HEK293 (cell line): ENCODE data around the gene EFHC1.

Experiments
- CTCF ChIA-PET: fragments of 350-600 bp; formaldehyde crosslinking; extraction: SDS; loops from one replicate; lab custom pipeline; 2021; ENCODE audit warnings: antibody characterized with exemption; lab: Yijun Ruan, JAX
- POLR2A ChIA-PET: fragments of 300-600 bp; formaldehyde crosslinking; extraction: SDS; loops from one replicate; lab custom pipeline; 2020; ENCODE audit warnings: antibody characterized with exemption, inconsistent platforms; lab: Yijun Ruan, JAX
- H3K27ac ChIP-seq: fragments of 200-500 bp; sonication (Bioruptor generic); 2 replicates; pipeline ENCODE4 v1.5.1; 2014; ENCODE audit warnings: low read depth, low read length, control low read depth, inconsistent platforms; ENCODE audit errors: extremely low read depth
- H3K36me3 ChIP-seq, 2 experiments: fragments of 200-500 bp in 1 of 2; sonication (Bioruptor generic) in 1 of 2; 1 replicate in 1 of 2; 2 replicates in 1 of 2; pipeline ENCODE4 v1.5.1; 2014 to 2017; ENCODE audit warnings: inconsistent platforms in 2 of 2, low read length in 2 of 2; ENCODE audit not compliant: control insufficient read depth in 2 of 2, insufficient read depth in 1 of 2
- H3K4me1 ChIP-seq: fragments of 200-500 bp; sonication (Bioruptor generic); 2 replicates; pipeline ENCODE4 v1.5.1; 2014; ENCODE audit warnings: mild to moderate bottlenecking, low read length, inconsistent platforms; ENCODE audit not compliant: control insufficient read depth, insufficient read depth
- H3K4me3 ChIP-seq: 2 replicates; pipeline ENCODE4 v1.5.1; 2011; ENCODE audit warnings: low read depth, mild to moderate bottlenecking, control low read depth, low read length, moderate library complexity
- H3K9me3 ChIP-seq: fragments of 200-500 bp; sonication (Bioruptor generic); 2 replicates; pipeline ENCODE4 v1.5.1; 2014; ENCODE audit warnings: low read depth, low read length, inconsistent platforms; ENCODE audit not compliant: control insufficient read depth, insufficient read depth
- GFI1B ChIP-seq: fragments of 450-650 bp; formaldehyde crosslinking; IDR thresholded peaks from 2 replicates; pipeline ENCODE4 v1.5.1; 2016; ENCODE audit warnings: missing biosample characterization, missing genetic modification characterization
- GLI4 ChIP-seq: fragments of 450-650 bp; formaldehyde crosslinking; IDR thresholded peaks from 2 replicates; pipeline ENCODE4 v1.5.1; 2016; ENCODE audit warnings: missing biosample characterization, missing genetic modification characterization
- OVOL3 ChIP-seq: fragments of 450-650 bp; formaldehyde crosslinking; IDR thresholded peaks from 2 replicates; pipeline ENCODE4 v1.5.1; 2016; ENCODE audit warnings: missing biosample characterization, missing genetic modification characterization
- PRDM10 ChIP-seq: fragments of 450-650 bp; formaldehyde crosslinking; IDR thresholded peaks from 2 replicates; pipeline ENCODE4 v1.5.1; 2016; ENCODE audit warnings: missing biosample characterization, missing genetic modification characterization
- PRDM6 ChIP-seq: fragments of 450-650 bp; formaldehyde crosslinking; IDR thresholded peaks from 2 replicates; pipeline ENCODE4 v1.5.1; 2017; ENCODE audit warnings: missing biosample characterization, missing genetic modification characterization
- RBAK ChIP-seq: fragments of 450-650 bp; formaldehyde crosslinking; IDR thresholded peaks from 2 replicates; pipeline ENCODE4 v1.5.1; 2016; ENCODE audit warnings: missing biosample characterization, missing genetic modification characterization
- SCRT2 ChIP-seq: fragments of 450-650 bp; formaldehyde crosslinking; IDR thresholded peaks from 2 replicates; pipeline ENCODE4 v1.5.1; 2016; ENCODE audit warnings: missing biosample characterization, missing genetic modification characterization
- TRIM28 ChIP-seq: IDR thresholded peaks from 2 replicates; pipeline ENCODE4 v1.6.1; 2011; ENCODE audit warnings: low read length, control low read depth, borderline replicate concordance
- ZBTB20 ChIP-seq: fragments of 450-650 bp; formaldehyde crosslinking; IDR thresholded peaks from 2 replicates; pipeline ENCODE4 v1.5.1; 2016; ENCODE audit warnings: missing biosample characterization, missing genetic modification characterization
- ZNF112 ChIP-seq: fragments of 450-650 bp; formaldehyde crosslinking; IDR thresholded peaks from 2 replicates; pipeline ENCODE4 v1.5.0; 2017; ENCODE audit warnings: missing biosample characterization, missing genetic modification characterization
- ZNF133 ChIP-seq: fragments of 450-650 bp; formaldehyde crosslinking; IDR thresholded peaks from 2 replicates; pipeline ENCODE4 v1.5.1; 2016; ENCODE audit warnings: missing biosample characterization, missing genetic modification characterization
- ZNF140 ChIP-seq: fragments of 450-650 bp; formaldehyde crosslinking; IDR thresholded peaks from 2 replicates; pipeline ENCODE4 v1.5.1; 2016; ENCODE audit warnings: missing biosample characterization, missing genetic modification characterization
- ZNF214 ChIP-seq: fragments of 450-650 bp; formaldehyde crosslinking; IDR thresholded peaks from 2 replicates; pipeline ENCODE4 v1.5.1; 2017; ENCODE audit warnings: missing biosample characterization, mild to moderate bottlenecking, missing genetic modification characterization, borderline replicate concordance
- ZNF23 ChIP-seq: fragments of 450-650 bp; formaldehyde crosslinking; IDR thresholded peaks from 2 replicates; pipeline ENCODE4 v1.5.1; 2016; ENCODE audit warnings: missing biosample characterization, missing genetic modification characterization, borderline replicate concordance
- ZNF354C ChIP-seq: fragments of 450-650 bp; formaldehyde crosslinking; IDR thresholded peaks from 2 replicates; pipeline ENCODE4 v1.5.1; 2016; ENCODE audit warnings: missing biosample characterization, missing genetic modification characterization, low read depth, borderline replicate concordance
- ZNF530 ChIP-seq: fragments of 450-650 bp; formaldehyde crosslinking; IDR thresholded peaks from 2 replicates; pipeline ENCODE4 v1.5.1; 2016; ENCODE audit warnings: low read depth, missing biosample characterization, missing genetic modification characterization
- ZNF596 ChIP-seq: fragments of 450-650 bp; IDR thresholded peaks from 2 replicates; pipeline ENCODE4 v1.5.0; 2018; ENCODE audit warnings: missing biosample characterization, mild to moderate bottlenecking, missing genetic modification characterization, moderate library complexity
- ZNF704 ChIP-seq: fragments of 450-650 bp; formaldehyde crosslinking; IDR thresholded peaks from 2 replicates; pipeline ENCODE4 v1.5.1; 2016; ENCODE audit warnings: missing biosample characterization, missing genetic modification characterization

The EFHC1 gene

GRCh38 chr6:52400313-52401041 is 19.7 kb upstream of the EFHC1 start:
- CTCF ChIA-PET, result interaction anchor here (0.6 to 9.4 kb wide), 38 partner anchors 10 to 1028 kb away, joined by 3 to 202 read pairs (median 4); partner anchors contain the start of genes IL17F, MCM3 and PAQR8
- POLR2A ChIA-PET, result interaction anchor here (1.0 to 3.0 kb wide), 2 partner anchors 10 to 115 kb away, joined by 4 to 13 read pairs; partner anchors contain the start of gene MCM3
- Histone ChIP-seq H3K36me3 (peaks cover 0 to 12% of the 10 kb centered on the region in 2 experiments; a peak in 1 of 3 replicates), H3K9me3 (no peaks in the 10 kb centered on the region), H3K27ac (no peak overlapping the region), H3K4me3 (no peak overlapping the region), H3K4me1 (no peaks in the 10 kb centered on the region)
- TF ChIP-seq OVOL3 (tag by site-specific recombination), result no peak
- TF ChIP-seq ZNF214, result no peak
- no peak for TF ChIP-seq TRIM28
- TF ChIP-seq ZNF596 (tag by site-specific recombination), result no peak
- no peak for TF ChIP-seq ZNF354C
- no peak for TF ChIP-seq ZNF140
- TF ChIP-seq ZBTB20 (tag by site-specific recombination), result no peak
- TF ChIP-seq ZNF530, result no peak
- TF ChIP-seq PRDM10 (tag by site-specific recombination), result no peak

- ChIA-PET CTCF (interaction anchor here (0.5 to 9.4 kb wide), 11 partner anchors 12 to 1602 kb away, joined by 3 to 202 read pairs (median 4); partner anchors contain the start of gene MCM3), POLR2A (interaction anchor here (0.6 kb wide), 2 partner anchors 119 to 824 kb away, joined by 3 to 4 read pairs; no protein-coding TSS in a partner anchor)
- no peak overlapping the region for H3K4me3 ChIP-seq
- no peak for TF ChIP-seq PRDM6 (tag by site-specific recombination)
- TF ChIP-seq GFI1B, result no peak
- no peak for TF ChIP-seq ZNF23 (tag by site-specific recombination)
- no peak for TF ChIP-seq GLI4 (tag by site-specific recombination)
- no peak for TF ChIP-seq ZNF133 (tag by site-specific recombination)
- TF ChIP-seq SCRT2 (tag by site-specific recombination), result no peak
- no peak for TF ChIP-seq ZNF112 (tag by site-specific recombination)
- TF ChIP-seq ZNF704 (tag by site-specific recombination), result no peak
- TF ChIP-seq RBAK (tag by site-specific recombination), result no peak
- no peak overlapping the region for H3K27ac ChIP-seq
- H3K9me3 ChIP-seq, result no peaks in the 10 kb centered on the region
- H3K4me1 ChIP-seq, result no peaks in the 10 kb centered on the region
- peaks cover 0 to 12% of the 10 kb centered on the region in 2 experiments; a peak in 1 of 3 replicates for H3K36me3 ChIP-seq
Measured at GRCh38 chr6:52403086-52403485, 17.1 kb upstream of the EFHC1 start.
